H1 (cell line): ENCODE measurements around the gene SIX3.

Experiments
- EGR1 ChIP-seq: IDR thresholded peaks from 2 replicates; pipeline ENCODE4 v1.6.1; 2011; ENCODE audit warnings: low read depth, low read length, borderline replicate concordance
- EZH2 ChIP-seq: fragments of 200-600 bp; sonication (generic); IDR thresholded peaks from 2 replicates; pipeline ENCODE4 v1.7.1; 2012; ENCODE audit warnings: low read depth, mild to moderate bottlenecking, moderate library complexity, low read length, inconsistent platforms; ENCODE audit not compliant: severe bottlenecking
- POLR2A ChIP-seq, 2 experiments: IDR thresholded peaks; 1 replicate in 1 of 2; 2 replicates in 1 of 2; pipeline ENCODE4 v1.6.1; 2011; ENCODE audit warnings: low read depth in 2 of 2, low read length in 2 of 2, mild to moderate bottlenecking in 2 of 2; ENCODE audit errors: control extremely low read depth in 1 of 2
- POLR2AphosphoS5 ChIP-seq: IDR thresholded peaks from 2 replicates; pipeline ENCODE4 v1.6.1; 2011; ENCODE audit warnings: low read depth, low read length
- RFX5 ChIP-seq: IDR thresholded peaks from 2 replicates; pipeline ENCODE4 v1.6.1; 2011; ENCODE audit warnings: low read depth, low read length, improper control_type of control experiment, borderline replicate concordance
- ZNF274 ChIP-seq: IDR thresholded peaks from 2 replicates; pipeline ENCODE4 v1.7.0; 2012; ENCODE audit warnings: low read length, borderline replicate concordance; ENCODE audit errors: extremely low read depth
- TF ChIP-seq, protein P1 (sequence below): IDR thresholded peaks from 2 replicates; pipeline ENCODE4 v1.6.1; 2011; ENCODE audit warnings: low read depth, mild to moderate bottlenecking, low read length; ENCODE audit not compliant: insufficient read depth
- TF ChIP-seq, protein P2 (sequence below), 3 experiments: IDR thresholded peaks; 1 replicate in 2 of 3; 2 replicates in 1 of 3; pipeline versions ENCODE4 v1.5.1 to v1.6.1; 2011; ENCODE audit warnings: low read length in 3 of 3, mild to moderate bottlenecking in 3 of 3, inconsistent platforms in 2 of 3, low read depth in 1 of 3, moderate library complexity in 1 of 3; ENCODE audit not compliant: insufficient read depth in 1 of 3; ENCODE audit errors: control extremely low read depth in 1 of 3

DNA sequence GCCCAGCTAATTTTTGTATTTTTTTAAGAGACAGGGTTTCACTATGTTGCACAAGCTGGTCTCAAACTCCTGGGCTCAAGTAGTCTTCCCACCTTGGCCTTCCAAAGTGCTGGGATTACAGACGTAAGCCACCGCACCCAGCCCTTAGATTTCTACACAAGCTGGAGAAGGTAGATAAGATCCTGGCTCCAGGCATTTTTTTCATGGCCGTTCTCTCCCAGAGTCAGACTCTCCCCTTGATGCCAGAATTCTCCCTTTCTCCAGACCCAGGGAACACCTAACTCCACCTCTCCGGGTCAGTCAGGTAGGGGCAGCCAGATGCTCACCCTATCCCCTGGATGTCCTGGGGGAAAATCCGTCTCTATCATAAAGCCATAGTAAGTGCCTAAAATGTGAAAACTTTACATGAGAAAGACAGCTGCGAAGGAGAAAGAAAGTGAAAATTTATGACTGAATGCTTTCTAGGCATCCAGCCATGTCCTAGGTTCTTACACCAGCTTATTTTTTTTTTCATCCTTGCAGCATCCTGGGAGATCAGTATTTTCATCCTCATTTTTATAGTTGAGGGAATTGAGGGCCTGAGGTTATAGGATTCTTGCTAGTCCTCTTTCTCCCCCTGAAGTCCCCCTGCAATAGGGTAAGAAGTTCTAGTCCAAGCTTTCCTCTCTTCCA, 16.3 kb downstream of the SIX3 start:
- TF ChIP-seq, protein P1, sequence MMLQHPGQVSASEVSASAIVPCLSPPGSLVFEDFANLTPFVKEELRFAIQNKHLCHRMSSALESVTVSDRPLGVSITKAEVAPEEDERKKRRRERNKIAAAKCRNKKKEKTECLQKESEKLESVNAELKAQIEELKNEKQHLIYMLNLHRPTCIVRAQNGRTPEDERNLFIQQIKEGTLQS: no peak
- no peak for TF ChIP-seq ZNF274
- TF ChIP-seq EZH2: no peak
- no peak for TF ChIP-seq POLR2AphosphoS5
- TF ChIP-seq, protein P2, sequence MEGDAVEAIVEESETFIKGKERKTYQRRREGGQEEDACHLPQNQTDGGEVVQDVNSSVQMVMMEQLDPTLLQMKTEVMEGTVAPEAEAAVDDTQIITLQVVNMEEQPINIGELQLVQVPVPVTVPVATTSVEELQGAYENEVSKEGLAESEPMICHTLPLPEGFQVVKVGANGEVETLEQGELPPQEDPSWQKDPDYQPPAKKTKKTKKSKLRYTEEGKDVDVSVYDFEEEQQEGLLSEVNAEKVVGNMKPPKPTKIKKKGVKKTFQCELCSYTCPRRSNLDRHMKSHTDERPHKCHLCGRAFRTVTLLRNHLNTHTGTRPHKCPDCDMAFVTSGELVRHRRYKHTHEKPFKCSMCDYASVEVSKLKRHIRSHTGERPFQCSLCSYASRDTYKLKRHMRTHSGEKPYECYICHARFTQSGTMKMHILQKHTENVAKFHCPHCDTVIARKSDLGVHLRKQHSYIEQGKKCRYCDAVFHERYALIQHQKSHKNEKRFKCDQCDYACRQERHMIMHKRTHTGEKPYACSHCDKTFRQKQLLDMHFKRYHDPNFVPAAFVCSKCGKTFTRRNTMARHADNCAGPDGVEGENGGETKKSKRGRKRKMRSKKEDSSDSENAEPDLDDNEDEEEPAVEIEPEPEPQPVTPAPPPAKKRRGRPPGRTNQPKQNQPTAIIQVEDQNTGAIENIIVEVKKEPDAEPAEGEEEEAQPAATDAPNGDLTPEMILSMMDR (IDR thresholded peaks at IDR 0.05; ENCODE audit: control extremely low read depth in 1 of 3, insufficient read depth in 1 of 3, low read depth in 1 of 3, low read length in 3 of 3): no peak
- no peak for TF ChIP-seq EGR1
- no peak for TF ChIP-seq POLR2A (IDR thresholded peaks at IDR 0.05; ENCODE audit: control extremely low read depth in 1 of 2, low read depth in 2 of 2, low read length in 2 of 2)
- no peak for TF ChIP-seq RFX5
